SK-N-SH treated with all-trans-retinoic acid at 6 μM for 48 hours (cell line): ENCODE measurements around the gene METTL2A.

Experiments used
- ARNTL ChIP-seq: fragments of 450-650 bp; formaldehyde crosslinking; IDR thresholded peaks from 2 replicates; pipeline ENCODE4 v1.5.0; 2020; ENCODE audit warnings: low read depth, mild to moderate bottlenecking, moderate library complexity, borderline replicate concordance
- GLIS3 ChIP-seq: fragments of 250-450 bp; sonication (Bioruptor Pico); IDR thresholded peaks from 2 replicates; pipeline ENCODE4 v1.5.0; 2020; ENCODE audit warnings: mild to moderate bottlenecking, moderate library complexity
- ISL1 ChIP-seq: fragments of 250-450 bp; sonication (Bioruptor Pico); IDR thresholded peaks from 2 replicates; pipeline ENCODE4 v2.1.2; 2022; ENCODE audit warnings: mild to moderate bottlenecking, moderate library complexity
- RARB ChIP-seq: fragments of 250-450 bp; sonication (Bioruptor Pico); IDR thresholded peaks from 2 replicates; pipeline ENCODE4 v1.8.0; 2021; ENCODE audit warnings: mild to moderate bottlenecking, moderate library complexity
- SNAI2 ChIP-seq: fragments of 250-450 bp; sonication (Bioruptor Pico); IDR thresholded peaks from 2 replicates; pipeline ENCODE4 v1.5.0; 2020; ENCODE audit warnings: mild to moderate bottlenecking, moderate library complexity
- TCF4 ChIP-seq: fragments of 250-450 bp; sonication (Bioruptor Pico); IDR thresholded peaks from 2 replicates; pipeline ENCODE4 v1.8.0; 2021; ENCODE audit warnings: mild to moderate bottlenecking, moderate library complexity, borderline replicate concordance
- ZFP30 ChIP-seq: fragments of 450-650 bp; formaldehyde crosslinking; IDR thresholded peaks from 2 replicates; pipeline ENCODE4 v1.5.0; 2022; ENCODE audit warnings: mild to moderate bottlenecking, moderate library complexity
- ZNF70 ChIP-seq: fragments of 450-650 bp; formaldehyde crosslinking; IDR thresholded peaks from 2 replicates; pipeline ENCODE4 v1.5.0; 2020; ENCODE audit warnings: mild to moderate bottlenecking, moderate library complexity
- ZNF8 ChIP-seq: fragments of 450-650 bp; formaldehyde crosslinking; IDR thresholded peaks from 2 replicates; pipeline ENCODE4 v1.5.0; 2020; ENCODE audit warnings: mild to moderate bottlenecking, moderate library complexity
- TF ChIP-seq, protein P1 (sequence below): fragments of 250-450 bp; sonication (Bioruptor Pico); IDR thresholded peaks from 2 replicates; pipeline ENCODE4 v1.5.1; 2020; ENCODE audit warnings: low read depth, mild to moderate bottlenecking, moderate library complexity

DNA sequence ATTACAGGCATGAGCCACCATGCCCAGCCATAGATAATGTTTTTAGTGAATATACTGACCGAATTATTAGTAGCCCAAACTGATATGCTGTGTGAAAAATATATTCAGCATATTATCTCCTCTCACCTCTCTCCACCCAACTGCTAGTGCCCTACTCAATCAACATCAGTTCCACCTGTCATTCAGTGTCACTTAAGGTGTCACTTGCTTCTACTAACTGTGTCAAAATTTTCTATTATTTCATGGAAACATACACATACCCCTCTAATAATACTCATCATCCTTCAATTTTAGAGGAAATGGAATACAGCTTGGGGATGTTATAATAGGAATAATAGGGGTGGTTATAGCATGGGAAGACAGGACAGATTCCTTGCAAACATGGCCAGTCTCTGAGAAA is 30.8 kb upstream of the METTL2A start:
- TF ChIP-seq ISL1 (CRISPR knock-in tag) (no peak), GLIS3 (CRISPR knock-in tag) (no peak), ZNF8 (no peak), RARB (CRISPR knock-in tag) (no peak), ZFP30 (CRISPR knock-in tag) (no peak), TCF4 (no peak), SNAI2 (no peak), ZNF70 (CRISPR knock-in tag) (no peak), ARNTL (no peak)
- TF ChIP-seq, protein P1, sequence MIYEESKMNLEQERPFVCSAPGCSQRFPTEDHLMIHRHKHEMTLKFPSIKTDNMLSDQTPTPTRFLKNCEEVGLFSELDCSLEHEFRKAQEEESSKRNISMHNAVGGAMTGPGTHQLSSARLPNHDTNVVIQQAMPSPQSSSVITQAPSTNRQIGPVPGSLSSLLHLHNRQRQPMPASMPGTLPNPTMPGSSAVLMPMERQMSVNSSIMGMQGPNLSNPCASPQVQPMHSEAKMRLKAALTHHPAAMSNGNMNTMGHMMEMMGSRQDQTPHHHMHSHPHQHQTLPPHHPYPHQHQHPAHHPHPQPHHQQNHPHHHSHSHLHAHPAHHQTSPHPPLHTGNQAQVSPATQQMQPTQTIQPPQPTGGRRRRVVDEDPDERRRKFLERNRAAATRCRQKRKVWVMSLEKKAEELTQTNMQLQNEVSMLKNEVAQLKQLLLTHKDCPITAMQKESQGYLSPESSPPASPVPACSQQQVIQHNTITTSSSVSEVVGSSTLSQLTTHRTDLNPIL (CRISPR knock-in tag): no peak
